Breast epithelium (tissue), 4 donors: Measurements from ENCODE around the gene CTNNA3. TPM values are rescaled to one million over a fixed set of nuclear protein-coding genes. Genes with fewer than 3 reads are reported as not detected.

Source experiments
- DNase-seq, 2 donors: peaks; one replicate each; pipeline ENCODE4 v3.0.0-alpha.2; 2019; ENCODE audit warnings: low spot score in 2 of 2
- H3K27ac ChIP-seq, 2 donors: fragments of 200-600 bp; sonication (generic) in 1 of 2; one replicate each; pipeline ENCODE4 v1.5.1; 2016 to 2019; ENCODE audit warnings: mild to moderate bottlenecking in 1 of 2
- H3K27me3 ChIP-seq, 2 donors: fragments of 200-600 bp; sonication (generic) in 1 of 2; one replicate each; pipeline versions ENCODE4 v1.5.1 to v1.6.0; 2017 to 2019; ENCODE audit warnings: control low read depth in 1 of 2, mild to moderate bottlenecking in 1 of 2
- H3K36me3 ChIP-seq: fragments of 200-600 bp; one replicate; pipeline ENCODE4 v1.5.1; 2019
- H3K4me1 ChIP-seq, 2 donors: fragments of 200-600 bp; sonication (generic); one replicate each; pipeline ENCODE4 v1.5.1; 2016 to 2019; ENCODE audit warnings: control low read depth in 1 of 2
- H3K4me3 ChIP-seq, 3 donors: fragments of 200-600 bp; sonication (generic); 1 replicate in 2 of 3; 2 replicates in 1 of 3; pipeline ENCODE4 v1.5.1; 2016 to 2019; ENCODE audit warnings: mild to moderate bottlenecking in 3 of 3, moderate library complexity in 2 of 3
- H3K9me3 ChIP-seq, 2 donors: fragments of 200-600 bp; sonication (generic) in 1 of 2; one replicate each; pipeline ENCODE4 v1.5.1; 2016 to 2019; ENCODE audit warnings: control low read depth in 1 of 2
- POLR2A ChIP-seq: fragments of 450-650 bp; IDR thresholded peaks from one replicate; pipeline ENCODE4 v1.6.1; 2016; ENCODE audit warnings: antibody characterized with exemption, mild to moderate bottlenecking, moderate library complexity
- POLR2AphosphoS5 ChIP-seq, 3 donors: sonication (generic); formaldehyde crosslinking; IDR thresholded peaks; one replicate each; pipeline ENCODE4 v1.6.1; 2017; ENCODE audit warnings: antibody characterized with exemption in 3 of 3
- intact Hi-C: fragments of 100-400 bp; cut with DNase I; formaldehyde crosslinking; loops from one replicate; pipeline ENCODE4 v1.15.1; 2023; ENCODE audit warnings: low total_unique reads
- total RNA-seq, 3 donors: library from RNA; depleted of rRNA; stranded (reverse); fragments of >200 nt; gene quantifications; one replicate each; pipeline ENCODE4 v1.1.0, GENCODE V29; 2016
- TF ChIP-seq, protein P1 (sequence below), 3 donors: fragments of 450-650 bp; IDR thresholded peaks; one replicate each; pipeline ENCODE4 v1.5.1; 2016 to 2017; ENCODE audit warnings: antibody characterized with exemption in 3 of 3, mild to moderate bottlenecking in 3 of 3, moderate library complexity in 3 of 3

The CTNNA3 gene
- total RNA-seq, 3 donors from 2014 or later, result 0.33 to 1.1 (median 0.59) TPM

- H3K9me3 ChIP-seq, result no peaks in the 10 kb centered on the region
- intact Hi-C loops, result no loop called here
- no peak overlapping the region for H3K4me3 ChIP-seq
- H3K27me3 ChIP-seq, result no peaks in the 10 kb centered on the region
- TF ChIP-seq, protein P1, sequence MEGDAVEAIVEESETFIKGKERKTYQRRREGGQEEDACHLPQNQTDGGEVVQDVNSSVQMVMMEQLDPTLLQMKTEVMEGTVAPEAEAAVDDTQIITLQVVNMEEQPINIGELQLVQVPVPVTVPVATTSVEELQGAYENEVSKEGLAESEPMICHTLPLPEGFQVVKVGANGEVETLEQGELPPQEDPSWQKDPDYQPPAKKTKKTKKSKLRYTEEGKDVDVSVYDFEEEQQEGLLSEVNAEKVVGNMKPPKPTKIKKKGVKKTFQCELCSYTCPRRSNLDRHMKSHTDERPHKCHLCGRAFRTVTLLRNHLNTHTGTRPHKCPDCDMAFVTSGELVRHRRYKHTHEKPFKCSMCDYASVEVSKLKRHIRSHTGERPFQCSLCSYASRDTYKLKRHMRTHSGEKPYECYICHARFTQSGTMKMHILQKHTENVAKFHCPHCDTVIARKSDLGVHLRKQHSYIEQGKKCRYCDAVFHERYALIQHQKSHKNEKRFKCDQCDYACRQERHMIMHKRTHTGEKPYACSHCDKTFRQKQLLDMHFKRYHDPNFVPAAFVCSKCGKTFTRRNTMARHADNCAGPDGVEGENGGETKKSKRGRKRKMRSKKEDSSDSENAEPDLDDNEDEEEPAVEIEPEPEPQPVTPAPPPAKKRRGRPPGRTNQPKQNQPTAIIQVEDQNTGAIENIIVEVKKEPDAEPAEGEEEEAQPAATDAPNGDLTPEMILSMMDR (IDR thresholded peaks at IDR 0.05), result no peak
- TF ChIP-seq POLR2A (no peak), POLR2AphosphoS5 (IDR thresholded peaks at IDR 0.05) (no peak)
- no peak for DNase-seq
- H3K4me1 ChIP-seq, result no peaks in the 10 kb centered on the region
- no peaks in the 10 kb centered on the region for H3K36me3 ChIP-seq
- H3K27ac ChIP-seq, result no peak overlapping the region
These were observed 588.3 kb downstream of the CTNNA3 start for GRCh38 chr10:67107670-67108069.

GRCh38 chr10:67100951-67101350 lies 595.0 kb downstream of the CTNNA3 start:
- no peaks in the 10 kb centered on the region for H3K36me3 ChIP-seq
- H3K4me1 ChIP-seq, result no peaks in the 10 kb centered on the region
- intact Hi-C loops, result no loop called here
- H3K9me3 ChIP-seq, result no peaks in the 10 kb centered on the region
- H3K27ac ChIP-seq, result no peak overlapping the region
- DNase-seq, result no peak
- TF ChIP-seq, protein P1 (IDR thresholded peaks at IDR 0.05), result no peak
- TF ChIP-seq POLR2AphosphoS5 (IDR thresholded peaks at IDR 0.05), result no peak
- TF ChIP-seq POLR2A, result no peak
- no peaks in the 10 kb centered on the region for H3K27me3 ChIP-seq
- H3K4me3 ChIP-seq, result no peak overlapping the region

GRCh38 chr10:67098461-67098860 lies 597.5 kb downstream of the CTNNA3 start:
- intact Hi-C loops, result no loop called here
- Histone ChIP-seq H3K4me1 (no peaks in the 10 kb centered on the region), H3K4me3 (no peak overlapping the region), H3K27me3 (no peaks in the 10 kb centered on the region), H3K27ac (no peak overlapping the region), H3K9me3 (no peaks in the 10 kb centered on the region), H3K36me3 (no peaks in the 10 kb centered on the region)
- TF ChIP-seq POLR2AphosphoS5 (IDR thresholded peaks at IDR 0.05) (no peak), POLR2A (no peak)
- TF ChIP-seq, protein P1 (IDR thresholded peaks at IDR 0.05), result no peak
- DNase-seq, result no peak

- intact Hi-C loops, result no loop called here
- no peaks in the 10 kb centered on the region for H3K27me3 ChIP-seq
- no peaks in the 10 kb centered on the region for H3K36me3 ChIP-seq
- no peak for TF ChIP-seq POLR2A
- no peak for TF ChIP-seq POLR2AphosphoS5 (IDR thresholded peaks at IDR 0.05)
- TF ChIP-seq, protein P1 (IDR thresholded peaks at IDR 0.05), result no peak
- no peak overlapping the region for H3K27ac ChIP-seq
- no peaks in the 10 kb centered on the region for H3K4me1 ChIP-seq
- no peak for DNase-seq
- no peaks in the 10 kb centered on the region for H3K9me3 ChIP-seq
- no peak overlapping the region for H3K4me3 ChIP-seq
These were observed 600.5 kb downstream of the CTNNA3 start for GRCh38 chr10:67095531-67095930.

DNA sequence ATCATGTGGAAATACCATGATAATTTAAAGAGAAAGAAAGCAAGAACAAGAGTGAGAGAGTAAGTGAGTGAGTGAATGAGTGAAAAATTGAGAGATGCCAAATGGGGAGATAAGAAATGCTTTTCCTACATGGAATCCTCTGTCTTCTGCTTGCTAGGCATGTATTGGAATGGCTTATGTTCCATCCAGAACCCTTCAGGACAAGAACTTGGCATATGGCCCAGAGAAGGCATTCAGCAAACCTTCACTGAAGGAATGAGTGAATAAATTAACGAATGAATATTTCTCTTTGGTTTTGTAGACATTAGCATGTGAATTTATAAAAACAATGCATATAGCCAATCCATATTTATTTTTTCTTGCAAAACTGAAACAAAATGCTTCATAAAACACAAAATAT lies 608.0 kb downstream of the CTNNA3 start:
- TF ChIP-seq POLR2AphosphoS5 (IDR thresholded peaks at IDR 0.05) (no peak), POLR2A (no peak)
- Histone ChIP-seq H3K4me1 (no peaks in the 10 kb centered on the region), H3K27ac (no peak overlapping the region), H3K9me3 (no peaks in the 10 kb centered on the region), H3K36me3 (no peaks in the 10 kb centered on the region), H3K27me3 (no peaks in the 10 kb centered on the region), H3K4me3 (no peak overlapping the region)
- intact Hi-C loops, result no loop called here
- no peak for DNase-seq

DNA sequence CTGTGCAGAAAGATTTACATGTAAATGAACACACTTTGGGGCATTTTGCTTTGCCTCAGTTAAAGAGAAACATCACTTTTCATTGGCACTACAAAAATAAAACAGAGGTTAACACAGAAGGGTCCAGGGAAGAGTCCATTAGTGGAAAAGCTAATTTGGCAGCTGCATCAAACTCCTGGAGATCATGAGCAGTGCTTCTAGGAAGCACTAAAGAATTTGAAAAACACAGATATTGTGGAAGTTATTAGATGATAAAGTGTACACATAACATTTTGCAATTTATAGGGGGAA lies 608.9 kb downstream of the CTNNA3 start:
- Histone ChIP-seq H3K36me3 (no peaks in the 10 kb centered on the region), H3K27me3 (no peaks in the 10 kb centered on the region), H3K27ac (no peak overlapping the region), H3K4me3 (no peak overlapping the region), H3K4me1 (no peaks in the 10 kb centered on the region), H3K9me3 (no peaks in the 10 kb centered on the region)
- no peak for DNase-seq
- TF ChIP-seq POLR2AphosphoS5 (IDR thresholded peaks at IDR 0.05) (no peak), POLR2A (no peak)
- TF ChIP-seq, protein P1 (IDR thresholded peaks at IDR 0.05), result no peak
- intact Hi-C loops, result no loop called here
